NCI-H345 treated with DMSO at 0.1 percent for 48 hours (cell line): ENCODE results near the gene TAF11L6.
"Not testable (repeated sequence)": the region's sequence is repeated elsewhere in the genome, so short reads cannot be mapped to it uniquely, and the experiment has no call there.

Experiments
- DNase-seq: peaks from one replicate; lab custom pipeline; 2025; ENCODE audit not compliant: unreplicated experiment; lab: John Stamatoyannopoulos, UW

Gene TAF11L6

DNA sequence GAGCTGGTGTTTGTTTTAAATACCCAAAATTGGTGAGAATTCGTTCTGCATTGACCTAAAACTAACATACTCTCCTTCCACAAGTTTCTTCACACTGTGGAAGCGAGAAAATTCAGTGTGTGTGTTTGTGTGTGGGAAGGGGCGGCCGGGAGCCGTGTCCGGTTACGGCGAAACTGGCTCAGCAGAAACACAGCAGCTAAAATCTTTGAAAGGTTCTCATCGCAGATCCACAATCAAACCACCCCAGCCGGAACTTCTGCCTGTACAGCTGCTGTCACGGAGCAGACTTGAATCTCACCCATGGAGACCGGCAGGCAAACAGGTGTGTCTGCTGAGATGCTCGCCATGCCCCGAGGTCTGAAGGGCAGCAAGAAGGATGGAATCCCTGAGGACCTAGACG, at the start of gene TAF11L6:
Gene TAF11L6, plus strand, starts transcription at position 301 of the 400 bp plus-strand sequence.
- DNase-seq, result not testable (repeated sequence)

DNA sequence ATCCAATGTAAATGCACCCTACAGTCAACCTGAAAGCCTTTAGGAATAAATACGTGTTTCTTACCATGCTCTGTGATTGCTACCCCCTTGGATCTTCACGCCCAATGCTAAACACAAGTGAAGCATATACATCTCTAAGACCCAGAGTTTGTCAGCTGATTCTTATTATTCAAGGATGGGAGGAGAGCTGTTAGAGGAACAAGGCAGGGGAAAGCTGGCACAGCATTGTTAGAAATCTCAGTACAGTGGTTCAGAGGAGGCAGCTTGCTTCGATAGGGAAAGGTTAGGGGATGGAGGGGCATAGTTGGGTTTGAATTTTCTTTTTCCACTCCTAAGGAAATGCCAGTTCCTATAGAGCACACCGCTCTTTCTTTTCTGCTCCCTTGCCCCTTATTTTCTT, 47.1 kb upstream of the TAF11L6 start:
- DNase-seq, result peak; percentile 1

DNA sequence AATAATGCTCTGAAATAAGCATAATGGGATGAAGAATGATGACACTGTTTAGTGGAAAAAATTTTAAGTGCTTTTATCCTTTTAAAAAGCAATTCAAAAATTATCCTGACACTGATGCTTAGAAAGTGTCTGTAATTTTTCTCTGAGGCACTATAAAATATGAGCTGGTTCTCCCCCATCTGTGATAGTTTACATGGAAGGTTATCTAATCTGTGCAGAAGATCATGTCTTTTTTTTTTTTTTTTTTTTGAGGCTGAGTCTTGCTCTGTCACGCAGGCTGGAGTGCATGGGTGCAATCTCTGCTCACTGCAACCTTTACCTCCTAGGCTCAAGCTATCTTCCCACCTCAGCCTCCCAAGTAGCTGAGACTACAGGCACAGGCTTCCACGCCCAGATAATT, 45.7 kb upstream of the TAF11L6 start:
- DNase-seq, result no peak

DNA sequence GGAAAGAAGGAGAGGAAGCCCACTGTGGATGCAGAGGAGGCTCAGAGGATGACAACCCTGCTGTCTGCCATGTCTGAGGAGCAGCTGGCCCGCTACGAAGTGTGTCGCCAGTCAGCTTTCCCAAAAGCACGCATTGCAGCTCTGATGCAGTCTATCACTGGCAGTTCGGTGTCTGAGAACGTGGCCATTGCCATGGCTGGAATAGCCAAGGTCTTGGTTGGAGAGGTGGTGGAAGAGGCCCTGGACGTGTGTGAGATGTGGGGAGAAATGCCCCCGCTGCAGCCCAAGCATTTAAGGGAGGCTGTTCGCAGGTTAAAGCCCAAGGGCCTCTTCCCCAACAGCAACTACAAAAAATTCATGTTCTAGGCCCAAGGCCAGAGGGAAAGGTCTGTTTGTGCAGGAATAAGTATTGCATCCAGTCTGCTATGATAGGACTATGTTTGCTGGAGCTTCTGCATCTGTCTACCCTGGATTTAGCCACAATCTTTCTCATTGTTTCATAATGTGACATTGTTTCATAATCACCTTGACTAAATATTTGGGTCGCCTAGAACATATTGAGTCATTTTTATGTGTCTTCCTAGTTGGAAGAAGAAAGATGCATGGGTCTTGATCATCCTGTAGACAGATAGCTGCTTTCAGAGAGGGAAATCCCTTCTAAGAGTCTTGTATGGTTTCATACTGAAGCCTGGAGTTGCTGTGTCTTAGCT, 41.9 kb upstream of the TAF11L6 start:
- DNase-seq, result not testable (repeated sequence)

DNA sequence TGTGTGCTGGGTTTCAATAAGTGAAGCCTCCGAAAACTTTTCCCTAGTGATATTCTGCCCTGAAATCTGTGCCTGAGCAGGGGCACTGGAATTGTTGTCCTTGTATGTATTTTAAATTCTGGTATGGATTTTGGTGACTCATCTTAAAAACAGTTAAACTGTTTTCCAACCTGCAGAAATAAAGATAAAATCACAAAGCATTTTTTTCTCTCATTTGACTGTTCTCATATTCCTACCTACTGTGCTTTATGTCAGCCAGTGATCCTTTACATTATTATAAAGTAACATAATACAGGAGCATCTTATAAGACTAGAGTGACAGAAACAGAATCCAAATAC, 41.3 kb upstream of the TAF11L6 start:
- DNase-seq, result no peak

DNA sequence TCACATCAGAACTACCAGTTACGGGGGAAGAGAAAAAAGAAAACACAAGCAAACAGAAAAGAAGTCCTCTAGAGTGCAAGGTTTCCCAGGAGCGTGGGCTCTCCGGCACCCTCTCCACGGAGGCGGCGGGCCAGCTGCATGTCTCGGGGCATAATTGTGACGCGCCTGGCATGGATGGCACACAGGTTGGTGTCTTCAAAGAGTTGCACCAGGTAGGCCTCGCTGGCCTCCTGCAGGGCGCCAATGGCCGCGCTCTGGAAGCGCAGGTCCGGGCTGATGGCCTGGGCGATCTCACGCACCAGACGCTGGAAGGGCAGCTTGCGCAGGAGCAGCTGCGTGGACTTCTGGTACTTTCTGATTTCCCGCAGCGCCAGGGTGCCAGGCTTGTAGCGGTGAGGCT, 37.2 kb upstream of the TAF11L6 start:
- DNase-seq, result not testable (repeated sequence)

DNA sequence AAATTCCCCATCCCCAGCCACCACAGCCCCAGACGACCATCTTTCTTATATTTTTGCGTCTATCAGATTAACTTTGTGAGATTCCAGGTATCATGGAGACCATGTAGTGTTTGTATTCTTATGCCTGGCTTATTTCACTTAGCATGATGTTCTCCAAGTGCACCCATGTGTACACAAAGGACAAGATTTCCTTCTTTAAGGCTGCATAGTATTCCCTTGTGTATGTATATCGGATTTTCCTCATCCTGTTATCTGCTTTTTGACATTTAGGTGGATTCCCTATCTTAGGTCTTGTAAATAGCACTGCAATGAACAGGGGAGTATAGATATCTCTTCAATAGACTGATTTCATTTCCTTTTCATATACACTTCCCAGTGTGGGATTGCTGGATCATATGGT, 35.7 kb upstream of the TAF11L6 start:
- no peak for DNase-seq

DNA sequence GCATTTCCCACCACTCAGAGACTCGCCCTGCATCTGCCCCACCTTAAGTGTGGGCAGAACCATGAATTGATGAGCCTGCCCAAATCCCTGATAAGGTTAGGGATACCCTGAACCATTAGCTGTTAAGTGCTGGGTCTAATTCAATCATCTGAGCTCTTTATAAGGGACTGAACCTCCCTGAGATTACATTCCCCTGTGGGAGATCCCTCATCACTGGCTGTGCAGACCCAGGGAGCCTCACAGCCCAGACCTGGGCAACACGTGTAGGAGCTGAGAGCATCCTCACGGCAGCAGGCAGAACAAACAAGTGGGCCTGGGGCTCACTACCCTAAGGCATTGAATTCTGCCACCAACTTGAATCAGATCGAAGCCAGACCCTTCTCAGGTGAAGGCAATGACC, 31.0 kb upstream of the TAF11L6 start:
- DNase-seq, result no peak

DNA sequence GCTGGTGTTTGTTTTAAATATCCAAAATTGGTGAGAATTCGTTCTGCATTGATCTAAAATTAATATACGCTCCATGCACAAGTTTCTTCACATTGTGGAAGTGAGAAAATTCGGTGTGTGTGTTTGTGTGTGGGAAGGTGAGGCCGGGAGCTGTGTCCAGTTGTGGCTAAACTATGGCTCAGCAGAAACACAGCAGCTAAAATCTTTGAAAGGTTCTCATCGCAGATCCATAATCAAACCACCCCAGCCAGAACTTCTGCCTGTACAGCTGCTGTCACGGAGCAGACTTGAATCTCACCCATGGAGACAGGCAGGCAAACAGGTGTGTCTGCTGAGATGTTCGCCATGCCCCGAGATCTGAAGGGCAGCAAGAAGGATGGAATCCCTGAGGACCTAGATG, 30.5 kb upstream of the TAF11L6 start, which contains the start of gene TAF11L2:
Gene TAF11L2, plus strand, starts transcription at position 301 of the 400 bp plus-strand sequence.
- not testable (repeated sequence) for DNase-seq

DNA sequence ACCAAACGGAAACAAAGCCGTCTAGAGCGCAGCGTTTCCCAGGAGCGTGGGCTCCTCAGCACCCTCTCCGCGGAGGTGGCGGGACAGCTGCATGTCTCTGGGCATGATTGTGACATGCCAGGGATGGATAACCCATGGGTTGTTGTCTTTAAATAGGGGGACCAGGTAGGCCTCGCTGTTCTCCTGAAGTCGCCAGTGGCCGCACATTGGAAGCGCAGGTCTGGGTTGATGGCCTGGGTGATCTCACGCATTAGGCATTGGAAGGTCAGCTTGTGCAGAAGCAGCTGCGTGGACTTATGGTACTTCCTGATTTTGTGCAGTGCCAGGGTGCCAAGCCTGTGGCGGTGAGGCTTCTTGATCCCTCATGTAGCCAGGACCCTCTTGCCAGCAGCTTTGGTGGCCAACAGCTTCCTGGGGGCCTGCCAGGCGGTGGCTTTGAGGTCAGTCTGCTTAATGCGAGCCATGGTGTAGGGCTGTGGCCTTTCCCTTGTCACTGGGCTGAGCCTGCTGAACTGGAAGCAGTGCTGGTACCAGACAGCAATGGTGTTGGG, 16.6 kb upstream of the TAF11L6 start:
- DNase-seq, result no peak

DNA sequence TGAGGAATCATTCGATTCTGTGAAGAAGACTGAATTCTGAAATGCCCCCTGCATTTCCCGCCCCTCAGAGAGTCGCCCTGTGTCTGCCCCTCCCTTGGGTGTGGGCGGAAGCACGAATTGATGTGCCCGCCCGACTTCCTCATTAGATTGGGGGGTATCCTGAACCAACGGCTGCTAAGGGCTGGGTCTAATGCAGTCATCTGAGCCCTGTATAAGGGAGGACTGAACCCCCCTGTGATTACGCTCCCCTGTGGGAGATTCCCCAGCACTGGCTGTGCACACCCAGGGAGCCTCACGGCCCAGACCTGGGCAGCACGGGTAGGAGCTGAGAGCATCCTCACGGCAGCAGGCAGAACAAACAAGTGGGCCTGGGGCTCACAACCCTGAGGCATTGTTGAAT, 10.9 kb upstream of the TAF11L6 start:
- DNase-seq, result not testable (repeated sequence)

DNA sequence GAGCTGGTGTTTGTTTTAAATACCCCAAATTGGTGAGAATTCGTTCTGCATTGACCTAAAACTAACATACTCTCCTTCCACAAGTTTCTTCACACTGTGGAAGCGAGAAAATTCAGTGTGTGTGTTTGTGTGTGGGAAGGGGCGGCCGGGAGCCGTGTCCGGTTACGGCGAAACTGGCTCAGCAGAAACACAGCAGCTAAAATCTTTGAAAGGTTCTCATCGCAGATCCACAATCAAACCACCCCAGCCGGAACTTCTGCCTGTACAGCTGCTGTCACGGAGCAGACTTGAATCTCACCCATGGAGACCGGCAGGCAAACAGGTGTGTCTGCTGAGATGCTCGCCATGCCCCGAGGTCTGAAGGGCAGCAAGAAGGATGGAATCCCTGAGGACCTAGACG, 10.4 kb upstream of the TAF11L6 start, which contains the start of gene TAF11L3:
Gene TAF11L3, plus strand, starts transcription at position 301 of the 400 bp plus-strand sequence.
- DNase-seq, result not testable (repeated sequence)

DNA sequence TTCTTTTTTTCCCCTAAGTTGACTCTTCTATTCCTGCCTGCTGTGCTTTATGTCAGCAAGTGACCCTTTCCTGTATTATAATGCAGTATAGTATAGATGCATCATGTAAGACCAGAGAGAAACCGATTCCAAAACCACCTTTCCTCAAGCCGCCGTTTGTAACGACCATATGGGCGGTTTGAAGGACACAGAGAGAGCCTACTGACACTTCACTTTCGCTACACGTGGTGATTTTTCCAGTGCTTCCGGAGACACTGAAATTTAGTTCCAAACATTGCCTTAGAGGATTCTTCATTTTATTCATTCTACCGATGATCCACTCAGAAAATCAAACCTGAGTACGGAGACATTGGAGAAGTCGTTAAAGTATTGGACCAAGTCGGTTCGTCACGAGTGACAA, 9.0 kb upstream of the TAF11L6 start:
- DNase-seq, result not testable (repeated sequence)

DNA sequence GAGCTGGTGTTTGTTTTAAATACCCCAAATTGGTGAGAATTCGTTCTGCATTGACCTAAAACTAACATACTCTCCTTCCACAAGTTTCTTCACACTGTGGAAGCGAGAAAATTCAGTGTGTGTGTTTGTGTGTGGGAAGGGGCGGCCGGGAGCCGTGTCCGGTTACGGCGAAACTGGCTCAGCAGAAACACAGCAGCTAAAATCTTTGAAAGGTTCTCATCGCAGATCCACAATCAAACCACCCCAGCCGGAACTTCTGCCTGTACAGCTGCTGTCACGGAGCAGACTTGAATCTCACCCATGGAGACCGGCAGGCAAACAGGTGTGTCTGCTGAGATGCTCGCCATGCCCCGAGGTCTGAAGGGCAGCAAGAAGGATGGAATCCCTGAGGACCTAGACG, 7.0 kb upstream of the TAF11L6 start, which contains the start of gene TAF11L4:
Gene TAF11L4, plus strand, starts transcription at position 301 of the 400 bp plus-strand sequence.
- not testable (repeated sequence) for DNase-seq

DNA sequence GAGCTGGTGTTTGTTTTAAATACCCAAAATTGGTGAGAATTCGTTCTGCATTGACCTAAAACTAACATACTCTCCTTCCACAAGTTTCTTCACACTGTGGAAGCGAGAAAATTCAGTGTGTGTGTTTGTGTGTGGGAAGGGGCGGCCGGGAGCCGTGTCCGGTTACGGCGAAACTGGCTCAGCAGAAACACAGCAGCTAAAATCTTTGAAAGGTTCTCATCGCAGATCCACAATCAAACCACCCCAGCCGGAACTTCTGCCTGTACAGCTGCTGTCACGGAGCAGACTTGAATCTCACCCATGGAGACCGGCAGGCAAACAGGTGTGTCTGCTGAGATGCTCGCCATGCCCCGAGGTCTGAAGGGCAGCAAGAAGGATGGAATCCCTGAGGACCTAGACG, 3.5 kb upstream of the TAF11L6 start, which contains the start of gene TAF11L5:
Gene TAF11L5, plus strand, starts transcription at position 301 of the 400 bp plus-strand sequence.
- not testable (repeated sequence) for DNase-seq

DNA sequence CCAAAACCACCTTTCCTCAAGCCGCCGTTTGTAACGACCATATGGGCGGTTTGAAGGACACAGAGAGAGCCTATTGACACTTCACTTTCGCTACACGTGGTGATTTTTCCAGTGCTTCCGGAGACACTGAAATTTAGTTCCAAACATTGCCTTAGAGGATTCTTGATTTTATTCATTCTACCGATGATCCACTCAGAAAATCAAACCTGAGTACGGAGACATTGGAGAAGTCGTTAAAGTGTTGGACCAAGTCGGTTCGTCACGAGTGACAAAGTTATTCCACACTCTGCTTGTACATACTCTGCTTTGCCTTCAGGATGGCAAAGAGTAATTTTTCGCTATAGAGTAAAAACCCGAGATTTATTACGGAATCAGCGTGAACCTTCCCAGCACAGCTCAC, 2.0 kb upstream of the TAF11L6 start:
- not testable (repeated sequence) for DNase-seq
